HG03457 (cell line): Measurements from ENCODE around the gene NYAP2.
A peak's percentile ranks its signal among the peaks of the same experiment; 100 is the strongest.

Source experiments
- ATAC-seq: cut with Tn5 transposase; IDR thresholded peaks from one replicate; pipeline ENCODE4 v1.9.1; 2021; ENCODE audit warnings: moderate number of reproducible peaks; ENCODE audit not compliant: unreplicated experiment

The NYAP2 gene

DNA sequence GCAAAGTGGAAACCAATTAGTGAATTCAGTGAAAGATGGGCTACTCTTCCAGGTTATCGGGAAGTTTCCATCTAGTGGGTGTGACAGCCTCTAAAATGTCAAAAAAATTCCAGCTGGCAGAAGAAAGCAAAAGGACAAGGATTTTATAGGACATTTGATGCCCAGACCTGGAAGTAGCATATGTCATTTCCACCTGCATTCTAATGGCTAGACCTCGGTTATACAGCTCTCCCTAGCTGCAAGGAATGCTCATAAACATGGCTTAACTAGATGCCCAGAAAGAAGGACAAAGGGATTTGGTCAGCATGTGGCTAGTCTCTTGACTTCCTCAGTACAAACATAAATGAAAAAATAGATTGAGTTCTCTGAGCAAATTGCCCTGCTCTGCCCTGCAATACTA is 215.4 kb downstream of the NYAP2 start:
- ATAC-seq = no peak

DNA sequence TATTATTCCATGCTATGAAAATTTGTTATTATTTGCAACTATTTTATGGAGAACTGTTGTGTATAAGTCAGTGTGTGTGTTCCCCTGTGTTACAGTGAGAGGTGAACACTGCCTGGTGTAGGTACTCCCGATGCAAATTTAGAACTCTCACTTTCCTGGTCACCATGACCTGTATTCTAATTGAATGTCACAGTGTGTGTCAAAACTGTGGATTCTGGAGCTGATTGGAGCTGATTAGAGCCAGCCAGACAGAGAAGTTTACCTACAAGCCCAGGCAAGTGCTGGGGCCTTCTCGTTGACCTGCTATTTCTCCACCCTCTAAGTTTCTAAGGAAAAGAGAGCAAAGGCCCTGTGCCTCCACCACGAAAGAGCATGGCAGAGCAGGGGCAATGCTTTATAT is 216.0 kb downstream of the NYAP2 start:
- ATAC-seq = no peak

GRCh38 chr2:225616372-225616771 is 216.9 kb downstream of the NYAP2 start:
- ATAC-seq = no peak

DNA sequence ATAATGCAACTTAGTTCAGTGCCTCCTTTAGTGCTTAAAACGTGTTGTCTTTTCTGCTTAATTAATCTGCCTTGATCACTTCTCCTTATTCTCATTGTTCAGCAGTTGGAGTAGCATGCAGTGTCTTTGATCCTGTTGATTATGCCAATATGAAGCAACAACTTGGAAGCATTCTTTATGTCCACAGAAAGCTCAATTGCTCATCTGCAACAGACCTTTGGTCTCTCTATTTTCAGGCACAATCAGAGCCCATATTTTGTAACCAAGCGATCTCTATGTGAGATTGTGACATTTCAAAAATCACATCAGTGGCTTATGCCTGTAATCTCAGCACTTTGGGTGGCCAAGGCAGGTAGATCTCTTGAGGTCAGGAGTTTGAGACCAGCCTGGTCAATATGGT is 217.3 kb downstream of the NYAP2 start:
- ATAC-seq = no peak

GRCh38 chr2:225620227-225620626 is 220.7 kb downstream of the NYAP2 start:
- no peak for ATAC-seq

DNA sequence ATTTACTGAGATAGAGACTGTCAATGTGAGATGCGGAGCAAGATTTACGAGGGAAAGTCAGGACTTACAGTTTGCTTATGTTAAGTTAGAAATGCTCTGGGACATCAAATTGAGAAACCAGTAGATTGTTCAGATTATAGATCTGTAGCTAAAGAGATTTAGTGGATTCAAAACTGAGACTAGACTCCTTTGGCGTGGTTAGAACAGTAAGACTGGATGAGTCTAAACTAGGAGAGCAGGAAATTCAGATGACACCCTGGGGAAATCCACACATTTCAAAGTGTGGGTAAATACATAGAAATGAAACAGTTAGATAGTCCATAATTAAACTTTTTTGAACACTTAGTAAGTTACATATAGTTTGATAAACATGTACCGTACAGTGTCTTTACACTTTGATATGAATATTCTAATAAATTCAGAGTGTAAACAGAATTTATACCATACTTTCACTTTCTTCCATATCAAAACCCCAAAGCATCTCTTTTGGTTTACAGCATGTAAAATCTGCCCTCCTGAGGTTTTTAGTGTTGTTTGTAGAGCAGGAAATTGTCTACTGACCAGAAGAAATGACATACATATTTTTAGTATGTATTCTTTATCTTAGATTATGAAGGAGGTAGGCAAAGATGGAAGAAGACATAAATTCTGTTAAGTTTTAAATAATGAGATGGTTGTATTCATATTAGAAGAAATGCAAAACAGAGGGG is 231.5 kb downstream of the NYAP2 start:
- no peak for ATAC-seq

GRCh38 chr2:225632351-225632750 is 232.8 kb downstream of the NYAP2 start:
- ATAC-seq = no peak

GRCh38 chr2:225636558-225636957 is 237.0 kb downstream of the NYAP2 start:
- ATAC-seq = no peak

GRCh38 chr2:225637259-225637658 is 237.7 kb downstream of the NYAP2 start:
- no peak for ATAC-seq

DNA sequence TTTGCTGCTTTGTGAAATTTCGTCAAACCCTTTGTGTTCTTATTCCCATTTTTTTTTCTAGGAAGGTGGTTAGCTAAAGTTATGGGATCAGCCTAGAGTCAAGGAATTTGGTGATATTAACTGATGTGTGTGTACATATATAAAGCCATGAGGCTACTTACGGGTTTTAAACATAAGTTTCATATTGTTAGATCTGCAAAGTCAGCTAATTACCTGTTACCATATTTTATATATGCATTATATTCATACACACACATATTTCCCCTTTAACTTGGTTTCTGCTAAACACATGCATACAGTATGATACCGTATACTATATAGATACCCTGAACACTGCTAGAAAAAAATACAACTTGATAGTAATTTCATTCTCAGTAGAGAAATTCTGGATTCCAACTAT is 241.0 kb downstream of the NYAP2 start:
- no peak for ATAC-seq

GRCh38 chr2:225649274-225649673 is 249.8 kb downstream of the NYAP2 start:
- ATAC-seq = no peak

GRCh38 chr2:225650041-225650440 is 250.5 kb downstream of the NYAP2 start:
- ATAC-seq = no peak

DNA sequence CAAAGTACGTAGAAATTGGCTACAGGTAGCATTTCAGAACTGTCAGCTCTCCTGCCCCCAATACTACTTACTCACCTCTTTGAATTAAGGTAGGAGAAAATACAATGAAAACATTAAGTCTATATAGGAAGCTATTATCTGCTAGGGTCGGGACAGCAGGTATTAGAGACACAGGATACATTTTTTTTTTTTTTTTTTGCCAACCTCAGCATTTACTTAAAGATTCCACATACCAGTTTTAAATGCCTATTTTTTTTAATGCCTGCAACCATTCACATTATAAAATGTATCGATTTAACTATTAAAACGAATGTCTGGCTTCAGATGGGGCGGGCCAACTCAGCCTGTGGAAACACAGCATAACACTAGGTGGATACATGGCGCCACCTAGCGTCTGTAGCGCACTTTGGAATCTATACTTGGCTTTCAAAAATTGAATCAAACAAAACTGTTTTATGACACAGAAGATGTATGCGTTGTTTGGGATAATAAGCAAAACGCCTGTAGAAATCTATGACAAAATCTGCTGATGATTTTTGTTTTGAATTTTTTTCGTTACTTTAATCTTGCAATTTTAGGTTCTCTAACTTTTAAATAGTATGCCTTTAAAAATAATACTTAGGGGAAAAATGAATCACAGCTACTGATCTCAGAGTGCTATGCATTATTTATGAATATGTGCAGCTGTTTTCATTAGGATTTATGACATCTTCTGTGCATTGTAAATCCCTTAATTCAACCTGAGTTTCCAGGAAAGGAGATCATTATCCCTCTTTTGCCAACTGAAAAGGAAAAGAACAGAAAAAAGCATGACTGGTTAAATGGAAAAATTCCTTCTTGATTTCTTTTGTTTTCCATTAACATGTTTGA is 261.0 kb downstream of the NYAP2 start:
- peak; percentile 87 for ATAC-seq

GRCh38 chr2:225662101-225662500 is 262.6 kb downstream of the NYAP2 start:
- no peak for ATAC-seq

GRCh38 chr2:225667445-225667844 is 267.9 kb downstream of the NYAP2 start:
- no peak for ATAC-seq

GRCh38 chr2:225668606-225669266 is 269.2 kb downstream of the NYAP2 start:
- ATAC-seq = no peak

- ATAC-seq = no peak
Measured at GRCh38 chr2:225670111-225670974, 270.8 kb downstream of the NYAP2 start.

DNA sequence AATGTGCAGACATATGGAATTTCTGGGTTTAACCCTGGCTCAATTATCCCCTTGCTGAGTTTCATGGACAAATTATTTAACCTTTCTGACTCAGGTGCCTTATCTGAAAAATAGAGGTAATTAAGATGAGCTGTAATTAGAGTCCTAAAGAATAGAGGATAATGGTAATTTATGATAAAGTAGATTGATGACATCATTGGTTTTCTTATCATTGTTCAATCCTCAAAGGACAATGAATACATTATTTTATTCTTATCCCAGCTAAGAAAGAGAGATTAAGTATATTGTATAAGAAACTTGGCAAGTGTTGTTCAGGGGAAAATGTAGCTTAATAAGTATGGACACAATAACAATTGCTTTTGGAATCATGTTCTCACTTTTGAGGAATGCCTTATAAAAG is 279.3 kb downstream of the NYAP2 start:
- no peak for ATAC-seq

GRCh38 chr2:225683258-225683657 is 283.7 kb downstream of the NYAP2 start:
- ATAC-seq = no peak

DNA sequence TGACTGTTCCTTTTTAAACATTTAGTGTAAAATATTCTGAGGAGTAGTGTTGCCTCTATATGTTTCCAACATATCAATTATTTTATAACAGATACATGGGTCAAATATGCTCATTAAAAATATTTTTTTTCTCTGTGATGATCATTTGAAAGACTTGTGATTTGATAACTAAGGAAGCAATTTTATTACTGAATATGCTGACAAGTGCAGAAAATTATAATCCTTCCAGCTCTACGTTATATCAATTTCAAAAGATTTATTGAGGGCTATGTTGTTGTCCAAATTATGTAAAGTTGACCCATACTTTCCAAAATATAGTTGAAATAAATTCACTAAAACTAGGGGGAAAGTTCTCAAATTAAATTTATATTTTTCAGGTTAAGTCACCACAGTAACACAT is 290.6 kb downstream of the NYAP2 start:
- ATAC-seq = no peak

- ATAC-seq = no peak
Measured at GRCh38 chr2:225691711-225692110, 292.2 kb downstream of the NYAP2 start.
